GM21576 (cell line): ENCODE measurements around the gene VCAN.

Experiments
- ATAC-seq: cut with Tn5 transposase; IDR thresholded peaks from one replicate; pipeline ENCODE4 v1.9.1; 2021; ENCODE audit warnings: mild to moderate bottlenecking, moderate library complexity; ENCODE audit not compliant: unreplicated experiment

The VCAN gene

GRCh38 chr5:83559118-83559785 lies 87.7 kb downstream of the VCAN start:
- ATAC-seq, result no peak

DNA sequence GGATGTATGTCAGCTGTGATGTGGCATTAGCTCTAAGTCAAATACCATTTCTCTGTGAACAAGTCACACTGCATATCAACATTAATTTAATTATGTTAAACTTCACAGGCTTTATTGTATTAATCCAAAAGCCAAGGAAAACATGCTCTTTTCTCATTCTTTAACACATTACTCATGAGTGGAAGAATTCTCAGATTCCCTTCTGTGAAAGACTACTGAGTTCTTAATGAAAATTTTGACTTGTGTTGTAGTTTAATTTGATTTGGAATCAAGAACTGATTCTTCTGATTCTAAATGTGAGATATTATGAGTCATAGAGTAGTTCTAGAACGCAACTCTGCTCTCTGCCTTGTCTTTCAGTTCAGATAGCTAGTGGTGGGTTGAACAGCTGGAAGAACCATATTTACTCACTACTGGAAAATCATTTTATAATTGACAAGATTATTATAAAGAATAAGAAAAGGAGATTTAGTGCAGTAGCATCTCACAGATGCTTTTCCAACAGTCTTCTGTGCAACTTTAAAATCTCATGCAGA lies 90.6 kb downstream of the VCAN start:
- ATAC-seq, result no peak

DNA sequence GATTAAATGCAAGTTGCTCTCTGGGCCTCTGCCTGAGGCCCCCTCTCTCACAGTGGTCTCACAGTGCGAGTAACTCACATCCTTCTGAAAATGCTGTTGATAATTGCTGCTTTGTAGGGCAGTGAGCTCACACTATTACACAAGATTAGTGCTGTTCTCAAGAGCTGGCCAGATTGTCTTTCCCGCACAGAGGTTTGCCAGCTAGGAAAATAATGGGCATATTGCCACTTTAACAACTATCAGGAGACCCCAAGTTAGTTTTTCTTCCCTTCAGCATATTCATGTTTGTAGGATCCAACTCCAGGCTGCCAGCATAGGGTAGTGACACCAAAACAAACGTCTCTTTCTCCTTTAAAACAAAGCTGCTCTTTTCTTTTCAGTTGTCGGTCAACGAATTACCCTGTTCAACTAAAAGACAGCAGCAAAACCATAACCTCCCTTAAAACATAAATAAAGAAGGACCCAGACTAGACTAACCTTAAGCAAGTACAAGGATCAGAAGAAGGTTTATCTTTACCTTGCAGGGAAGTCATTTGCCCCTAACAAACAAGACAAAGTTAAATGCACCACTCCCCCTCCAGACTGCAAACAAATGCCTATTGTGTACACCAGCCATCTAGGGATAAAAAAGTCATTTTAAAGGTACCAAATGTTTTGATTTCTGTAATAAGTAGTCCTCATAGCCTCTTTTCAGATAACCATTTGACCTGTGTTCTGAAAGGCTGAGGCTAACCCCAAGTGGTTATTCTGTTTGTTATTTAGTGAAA lies 91.4 kb downstream of the VCAN start:
- no peak for ATAC-seq

DNA sequence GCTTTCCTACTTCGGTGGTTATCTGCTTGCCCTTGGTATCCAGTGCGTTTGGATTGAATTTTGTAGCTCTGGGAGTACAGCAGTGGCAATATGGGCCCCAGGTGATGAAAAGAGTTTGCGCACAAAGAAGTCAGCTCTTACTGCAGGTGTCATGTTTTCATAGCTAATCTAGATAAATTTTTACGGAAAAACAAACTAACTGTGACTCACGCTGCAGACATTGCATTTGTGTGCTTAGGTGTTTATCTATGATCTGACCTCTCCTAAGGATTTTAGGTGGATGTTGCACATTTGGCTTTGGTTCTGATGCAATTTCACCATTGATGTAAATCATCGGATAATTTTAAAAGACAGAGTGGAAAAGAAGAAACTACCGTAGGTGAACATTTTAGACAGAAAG lies 92.1 kb downstream of the VCAN start:
- no peak for ATAC-seq

DNA sequence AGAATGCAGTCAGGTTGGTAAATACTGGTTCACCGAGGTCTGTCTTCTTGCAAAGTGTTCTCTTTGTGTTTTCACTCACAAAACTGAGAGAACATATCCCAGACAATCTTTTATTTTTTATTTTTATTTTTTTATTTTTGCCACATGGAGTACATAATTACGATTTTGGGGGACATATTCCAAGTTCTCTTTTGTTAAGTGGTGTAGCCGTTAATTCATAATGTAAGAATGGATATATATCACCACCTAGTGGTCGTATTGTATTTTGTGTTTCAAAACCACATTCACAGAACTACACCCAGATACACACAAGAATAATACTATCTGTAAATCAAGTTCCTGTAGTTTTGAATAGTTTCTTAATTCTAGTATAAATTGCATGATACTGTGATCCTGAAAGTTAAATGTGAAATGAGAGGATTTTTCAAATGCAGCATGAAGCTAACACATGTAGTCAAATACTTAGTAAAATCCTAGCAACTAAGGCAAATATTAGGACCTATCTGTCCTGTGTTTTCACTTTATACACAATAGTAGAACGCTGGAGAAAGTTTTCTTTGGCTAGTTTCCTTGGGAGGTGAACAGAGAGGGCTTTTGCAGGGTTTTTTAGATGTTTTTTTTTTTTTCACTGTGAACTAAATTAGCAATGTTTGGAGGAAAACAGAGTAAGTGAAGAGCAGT lies 92.7 kb downstream of the VCAN start:
- ATAC-seq, result peak; percentile 66

DNA sequence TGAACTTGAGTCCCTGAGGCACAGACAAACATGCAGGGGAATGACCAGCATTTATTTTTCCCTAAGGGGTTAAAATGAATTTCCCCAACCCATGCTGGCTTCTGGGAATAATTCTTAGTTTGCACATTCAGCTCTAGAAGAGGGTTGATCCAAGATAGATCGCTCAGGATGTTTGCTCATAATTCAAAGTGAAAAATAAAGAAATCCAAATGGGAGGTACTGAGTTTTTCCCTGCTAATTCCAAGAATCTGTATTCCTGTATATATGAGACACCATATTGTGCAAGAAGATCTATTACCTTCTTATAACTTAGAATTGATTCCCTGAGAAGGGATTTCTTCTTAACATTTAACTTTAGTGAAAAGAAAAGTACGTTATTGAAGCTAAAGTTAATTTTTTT lies 96.2 kb downstream of the VCAN start:
- ATAC-seq, result no peak

DNA sequence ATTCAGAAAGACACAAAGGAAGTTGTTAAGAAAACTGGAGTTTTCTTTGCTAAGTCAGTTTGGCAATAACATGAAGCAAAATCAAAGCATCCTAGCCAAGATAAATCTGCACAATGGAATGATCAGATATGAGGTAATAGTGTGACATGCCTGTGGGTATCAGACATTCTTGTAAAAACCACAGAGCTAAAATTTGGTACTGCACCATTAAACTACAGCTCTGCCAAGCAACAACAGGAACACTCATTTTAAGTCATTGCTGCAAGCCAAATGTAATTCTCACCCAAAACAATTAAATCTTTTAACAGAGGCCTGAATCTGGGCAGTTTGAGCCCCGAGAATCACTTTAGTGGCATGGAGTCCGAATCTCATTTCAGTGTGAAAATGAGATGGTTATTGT lies 96.6 kb downstream of the VCAN start:
- ATAC-seq, result no peak

DNA sequence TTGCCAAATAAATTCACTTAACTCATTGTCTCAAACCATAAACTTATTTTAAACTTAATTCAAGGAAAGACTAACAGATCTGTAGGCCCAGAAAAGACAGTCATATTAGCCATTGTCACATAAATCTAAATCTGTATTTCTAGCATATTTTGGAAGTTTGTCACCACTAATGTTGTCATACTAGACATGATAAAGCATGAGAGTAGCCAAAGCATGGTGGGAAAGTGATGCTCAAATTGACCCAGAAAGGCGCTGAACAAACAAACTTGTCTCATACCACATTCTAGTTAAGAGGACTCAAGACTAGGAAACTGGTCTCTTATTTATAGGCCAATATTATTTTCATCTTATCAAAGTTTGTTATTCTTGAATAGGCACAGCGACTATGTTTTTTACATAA lies 99.4 kb downstream of the VCAN start:
- no peak for ATAC-seq

DNA sequence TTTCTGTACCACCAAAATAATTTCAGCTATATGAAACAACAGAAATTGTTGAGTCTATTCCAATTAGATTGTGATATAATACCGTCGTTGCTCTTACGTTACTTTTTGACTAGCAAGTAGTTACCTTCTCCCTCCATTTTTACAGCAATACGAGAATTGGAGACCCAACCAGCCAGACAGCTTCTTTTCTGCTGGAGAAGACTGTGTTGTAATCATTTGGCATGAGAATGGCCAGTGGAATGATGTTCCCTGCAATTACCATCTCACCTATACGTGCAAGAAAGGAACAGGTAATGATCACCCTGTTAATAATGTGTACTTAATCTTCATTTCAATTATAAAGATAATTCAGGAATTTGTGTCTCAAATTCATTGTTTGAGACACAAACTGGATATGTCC lies 100.7 kb downstream of the VCAN start:
- no peak for ATAC-seq

- ATAC-seq, result no peak
These were observed 104.8 kb downstream of the VCAN start for GRCh38 chr5:83576341-83576740.

DNA sequence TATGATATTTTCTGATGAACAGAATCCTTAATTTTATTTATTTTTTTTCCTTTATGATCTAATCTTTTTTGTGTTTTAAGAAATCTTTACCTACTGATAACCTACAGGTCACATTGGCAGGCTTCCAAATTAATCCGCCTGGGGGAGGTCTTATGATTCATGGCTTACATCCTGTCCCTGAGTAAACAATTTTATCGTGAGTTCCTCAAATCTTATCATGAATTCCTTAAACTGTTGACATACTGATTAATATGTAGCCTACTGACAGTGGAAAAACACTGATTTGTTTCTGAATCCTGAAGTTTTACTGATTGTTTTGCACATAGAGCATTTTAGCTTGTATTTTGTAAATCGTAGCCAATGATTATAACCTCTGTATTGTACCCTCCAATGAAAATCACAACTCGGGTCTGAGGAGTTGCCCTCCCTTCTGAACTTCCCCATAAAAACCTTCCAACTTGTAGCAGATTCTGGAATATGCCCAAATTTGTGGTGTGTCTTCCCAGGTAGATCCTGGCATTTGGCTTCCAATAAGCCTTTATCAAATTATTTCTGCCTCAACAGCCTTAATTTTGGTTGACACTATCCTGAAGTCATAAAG lies 105.6 kb downstream of the VCAN start:
- ATAC-seq, result no peak

- no peak for ATAC-seq
These were observed 112.3 kb downstream of the VCAN start for GRCh38 chr5:83583859-83584258.

GRCh38 chr5:83586874-83587776 lies 115.6 kb downstream of the VCAN start:
- no peak for ATAC-seq

DNA sequence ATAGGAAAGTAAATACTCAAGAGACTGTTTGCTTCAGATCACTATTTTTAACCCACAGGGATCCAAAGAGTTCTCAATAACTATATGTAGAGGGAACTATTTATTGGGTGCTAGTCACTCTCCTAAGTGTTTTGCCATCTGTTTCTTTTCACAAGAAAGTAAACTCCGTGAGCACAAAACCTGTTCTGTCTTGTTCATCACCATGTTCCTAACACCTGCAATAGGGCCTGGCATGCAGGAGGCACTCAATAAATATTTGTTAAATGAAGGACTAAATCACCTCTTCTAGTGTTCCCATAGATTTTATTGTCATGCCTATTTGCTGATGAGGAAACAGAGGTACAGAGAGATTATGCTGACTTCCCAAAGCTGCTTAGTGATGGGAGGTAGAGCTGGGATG lies 118.2 kb downstream of the VCAN start:
- no peak for ATAC-seq

GRCh38 chr5:83590966-83591365 lies 119.4 kb downstream of the VCAN start:
- ATAC-seq, result no peak

- no peak for ATAC-seq
These were observed 123.7 kb downstream of the VCAN start for GRCh38 chr5:83595217-83595616.

GRCh38 chr5:83608122-83608521 lies 136.6 kb downstream of the VCAN start:
- no peak for ATAC-seq

DNA sequence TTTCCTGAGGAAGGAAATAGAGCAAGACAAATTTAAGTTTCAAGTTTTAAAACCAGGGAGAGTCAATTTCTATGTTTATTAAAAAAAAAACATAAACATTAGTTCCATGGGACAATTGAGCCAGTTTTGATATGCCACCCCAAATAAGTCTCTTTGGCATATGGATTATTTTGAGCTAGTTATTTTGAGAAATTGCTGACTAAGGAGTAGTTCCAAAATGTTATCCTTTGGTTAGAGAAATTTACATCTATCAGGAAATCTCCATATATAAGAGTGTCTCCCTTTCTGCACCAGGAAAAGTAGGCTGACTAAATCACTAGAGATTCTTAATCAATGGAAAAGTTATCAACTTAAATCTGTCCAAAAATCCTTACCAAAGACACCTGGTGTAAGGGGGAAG lies 143.3 kb downstream of the VCAN start:
- no peak for ATAC-seq

DNA sequence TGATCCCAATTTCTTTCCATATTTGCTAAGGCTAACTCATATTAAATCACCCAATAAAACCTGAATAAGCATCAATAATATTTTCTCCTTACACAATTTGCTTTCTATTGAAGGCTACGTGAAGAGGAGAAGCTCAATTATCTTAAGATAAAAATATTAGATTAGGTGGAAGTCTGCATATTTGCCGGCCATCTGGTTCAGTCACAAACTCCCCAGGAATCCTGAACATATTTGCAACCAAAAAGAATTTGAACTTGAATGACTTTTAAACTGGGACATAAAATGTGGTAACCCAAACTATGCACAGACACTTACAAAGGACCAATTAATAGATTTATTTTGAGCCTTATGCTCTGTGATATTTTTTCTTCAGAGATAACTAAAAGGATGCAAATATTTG lies 156.8 kb downstream of the VCAN start:
- ATAC-seq, result no peak
